GM23338 (cell line): Measurements from ENCODE around the gene ATF3. TPM values are rescaled to one million over a fixed set of nuclear protein-coding genes. Genes with fewer than 3 reads are reported as not detected.

Experiments
- ATAC-seq: fragments of 200-7000 bp; cut with Tn5 transposase; 3 replicates; pipeline ENCODE4 v1.9.1; 2020
- DNase-seq: peaks from one replicate; pipeline ENCODE4 v3.0.0-alpha.2; 2015; ENCODE audit warnings: low spot score
- H2AFZ ChIP-seq: fragments of 200-600 bp; sonication (generic); 2 replicates; pipeline ENCODE4 v1.8.0; 2016; ENCODE audit warnings: antibody characterized with exemption, mild to moderate bottlenecking, moderate library complexity
- H3F3A ChIP-seq: fragments of 200-600 bp; sonication (generic); replicated peaks from 2 replicates; pipeline ENCODE4 v1.8.0; 2017; ENCODE audit warnings: antibody characterized with exemption, mixed run types, low read depth
- H3K27ac ChIP-seq: fragments of 200-600 bp; sonication (generic); 2 replicates; pipeline ENCODE4 v1.6.1; 2016; ENCODE audit warnings: low read depth
- H3K27me3 ChIP-seq: fragments of 200-600 bp; sonication (generic); 2 replicates; pipeline ENCODE4 v1.8.0; 2016; ENCODE audit warnings: mild to moderate bottlenecking, mixed run types, moderate library complexity; ENCODE audit not compliant: insufficient read depth
- H3K36me3 ChIP-seq: fragments of 200-600 bp; sonication (generic); 2 replicates; pipeline ENCODE4 v1.8.0; 2016; ENCODE audit warnings: mild to moderate bottlenecking; ENCODE audit not compliant: insufficient read depth
- H3K4me1 ChIP-seq: fragments of 200-600 bp; sonication (generic); 2 replicates; pipeline ENCODE4 v1.8.0; 2016; ENCODE audit warnings: mild to moderate bottlenecking, moderate library complexity; ENCODE audit not compliant: insufficient read depth
- H3K4me2 ChIP-seq: fragments of 200-600 bp; sonication (generic); 2 replicates; pipeline ENCODE4 v1.7.1; 2017; ENCODE audit warnings: mixed run types
- H3K4me3 ChIP-seq: fragments of 200-600 bp; sonication (generic); 2 replicates; pipeline ENCODE4 v1.6.1; 2016; ENCODE audit warnings: mixed run types
- H3K79me2 ChIP-seq: fragments of 200-600 bp; sonication (generic); replicated peaks from 2 replicates; pipeline ENCODE4 v1.8.0; 2017; ENCODE audit warnings: mild to moderate bottlenecking; ENCODE audit not compliant: insufficient read depth
- H3K9me2 ChIP-seq: fragments of 200-600 bp; sonication (generic); 2 replicates; pipeline ENCODE4 v1.8.0; 2017; ENCODE audit not compliant: insufficient read depth
- H4K20me1 ChIP-seq: fragments of 200-600 bp; sonication (generic); replicated peaks from 2 replicates; pipeline ENCODE4 v1.8.0; 2017; ENCODE audit warnings: mild to moderate bottlenecking; ENCODE audit not compliant: insufficient read depth
- H3K27ac Mint-ChIP-seq: 2 replicates; pipeline ENCODE4 v1.8.0; 2020; ENCODE audit warnings: inconsistent platforms, mild to moderate bottlenecking, moderate library complexity, mixed read lengths
- H3K27me3 Mint-ChIP-seq: 3 replicates; pipeline ENCODE4 v1.8.0; 2022; ENCODE audit warnings: low read depth, mild to moderate bottlenecking, moderate library complexity, mixed read lengths, inconsistent platforms; ENCODE audit not compliant: insufficient read depth, poor library complexity
- H3K36me3 Mint-ChIP-seq: 3 replicates; pipeline ENCODE4 v1.8.0; 2021; ENCODE audit warnings: low read depth, mild to moderate bottlenecking, inconsistent platforms, moderate library complexity, mixed read lengths
- H3K4me1 Mint-ChIP-seq: 3 replicates; pipeline ENCODE4 v1.8.0; 2020; ENCODE audit warnings: mild to moderate bottlenecking, inconsistent platforms, mixed read lengths
- H3K4me3 Mint-ChIP-seq: 3 replicates; pipeline ENCODE4 v1.8.0; 2021; ENCODE audit warnings: moderate library complexity, mild to moderate bottlenecking, inconsistent platforms, mixed read lengths
- H3K9me3 Mint-ChIP-seq: 3 replicates; pipeline ENCODE4 v1.8.0; 2020; ENCODE audit warnings: moderate library complexity, mild to moderate bottlenecking, inconsistent platforms, mixed read lengths
- EZH2phosphoT487 ChIP-seq: fragments of 200-600 bp; sonication (generic); IDR thresholded peaks from one replicate; pipeline ENCODE4 v1.8.1; 2018; ENCODE audit warnings: antibody characterized with exemption; ENCODE audit not compliant: unreplicated experiment
- JUNB ChIP-seq: IDR thresholded peaks from one replicate; pipeline ENCODE4 v1.6.1; 2016; ENCODE audit warnings: antibody characterized with exemption; ENCODE audit not compliant: unreplicated experiment
- NANOG ChIP-seq: IDR thresholded peaks from 2 replicates; pipeline ENCODE4 v1.6.1; 2016; ENCODE audit warnings: antibody characterized with exemption, borderline replicate concordance
- POLR2AphosphoS5 ChIP-seq: IDR thresholded peaks from 2 replicates; pipeline ENCODE4 v1.6.1; 2016; ENCODE audit warnings: antibody characterized with exemption, low read depth
- ZNF331 ChIP-seq: fragments of 250-450 bp; sonication (Bioruptor Pico); IDR thresholded peaks from 2 replicates; pipeline ENCODE4 v1.5.0; 2020; ENCODE audit warnings: low read depth, mild to moderate bottlenecking, moderate library complexity
- polyA plus RNA-seq: library from polyadenylated mRNA; unstranded; fragments of >200 nt; fragmentation: Nextera tagmentation; extraction: Ambion mirVana; gene quantifications from 2 replicates; pipeline ENCODE4 v1.2.1, GENCODE V29; 2016
- total RNA-seq: library from RNA; depleted of rRNA; stranded (reverse); fragments of >200 nt; shearing (Covaris generic); gene quantifications from 2 replicates; pipeline ENCODE4 v1.2.3, GENCODE V29; 2014
- TF ChIP-seq, protein P1 (sequence below): IDR thresholded peaks from 2 replicates; pipeline ENCODE4 v1.6.1; 2016; ENCODE audit warnings: antibody characterized with exemption
- TF ChIP-seq, protein P2 (sequence below): fragments of 250-450 bp; sonication (Bioruptor Pico); IDR thresholded peaks from 2 replicates; pipeline ENCODE4 v1.5.0; 2020; ENCODE audit warnings: mild to moderate bottlenecking, moderate library complexity

The ATF3 gene
- total and polyA plus RNA-seq, 2 experiments from 2014 or later = 12.6 to 17.2 TPM

DNA sequence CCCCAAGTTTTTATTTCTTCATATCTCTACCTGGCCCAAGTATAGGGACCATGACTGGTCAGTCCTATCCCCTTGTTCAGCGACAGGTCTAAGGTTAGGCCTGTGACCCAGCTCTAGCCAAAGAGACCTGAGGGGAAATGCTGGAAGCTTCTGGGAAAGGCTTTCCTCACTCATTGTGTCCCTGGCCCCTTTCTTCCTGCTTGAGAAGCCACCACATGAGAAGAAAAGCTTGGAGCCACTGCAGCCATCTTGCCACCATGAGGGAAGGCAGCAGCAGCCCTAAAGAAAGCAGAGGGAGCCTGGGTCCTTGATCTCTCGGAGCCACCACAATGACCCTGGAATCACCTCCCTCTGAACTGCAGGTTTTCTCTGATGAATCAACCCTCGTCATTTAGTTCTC, 43.4 kb downstream of the ATF3 start:
- H3K27me3 Mint-ChIP-seq = peaks cover 2% of the 10 kb centered on the region
- no peak overlapping the region for H3K4me3 Mint-ChIP-seq
- no peaks in the 10 kb centered on the region; the same call in 2 of the 3 replicates for H3K36me3 Mint-ChIP-seq
- Histone ChIP-seq H3K9me2 (no peaks in the 10 kb centered on the region), H3K27me3 (no peaks in the 10 kb centered on the region), H3F3A (no peaks in the 10 kb centered on the region), H3K27ac (no peak overlapping the region), H2AFZ (no peak overlapping the region), H3K4me3 (no peak overlapping the region), H3K4me1 (no peaks in the 10 kb centered on the region), H3K79me2 (no peaks in the 10 kb centered on the region), H3K36me3 (no peaks in the 10 kb centered on the region), H4K20me1 (no peaks in the 10 kb centered on the region), H3K4me2 (no peak overlapping the region)
- TF ChIP-seq NANOG = no peak
- no peak for TF ChIP-seq POLR2AphosphoS5
- TF ChIP-seq, protein P1, sequence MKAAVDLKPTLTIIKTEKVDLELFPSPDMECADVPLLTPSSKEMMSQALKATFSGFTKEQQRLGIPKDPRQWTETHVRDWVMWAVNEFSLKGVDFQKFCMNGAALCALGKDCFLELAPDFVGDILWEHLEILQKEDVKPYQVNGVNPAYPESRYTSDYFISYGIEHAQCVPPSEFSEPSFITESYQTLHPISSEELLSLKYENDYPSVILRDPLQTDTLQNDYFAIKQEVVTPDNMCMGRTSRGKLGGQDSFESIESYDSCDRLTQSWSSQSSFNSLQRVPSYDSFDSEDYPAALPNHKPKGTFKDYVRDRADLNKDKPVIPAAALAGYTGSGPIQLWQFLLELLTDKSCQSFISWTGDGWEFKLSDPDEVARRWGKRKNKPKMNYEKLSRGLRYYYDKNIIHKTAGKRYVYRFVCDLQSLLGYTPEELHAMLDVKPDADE = no peak
- no peak for ATAC-seq
- no peaks in the 10 kb centered on the region for H3K9me3 Mint-ChIP-seq
- H3K4me1 Mint-ChIP-seq = no peaks in the 10 kb centered on the region
- H3K27ac Mint-ChIP-seq = no peak overlapping the region
- no peak for DNase-seq

DNA sequence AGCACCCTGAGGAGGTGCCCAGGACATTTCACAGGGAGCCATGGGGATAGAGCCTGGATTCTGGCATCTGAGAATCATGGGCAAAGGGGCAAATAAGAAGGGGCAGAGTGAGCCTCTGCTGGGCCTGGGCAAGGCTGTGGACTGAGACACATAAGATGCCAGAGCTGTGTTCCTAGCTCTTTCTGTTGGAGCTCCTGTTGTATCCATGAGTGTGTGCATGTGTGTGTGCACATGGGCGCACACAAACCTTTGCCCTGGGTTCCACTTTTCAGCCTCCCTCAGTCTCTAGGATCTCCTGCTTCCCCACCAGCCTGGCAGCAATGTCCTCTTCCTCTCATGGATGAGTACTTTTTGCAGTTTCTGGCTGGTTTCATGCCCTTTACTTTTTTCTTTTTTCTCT, 44.0 kb downstream of the ATF3 start:
- H3K9me2 ChIP-seq = 0 out of 2 replicates have a peak, but pooled peaks cover 4% of the 10 kb centered on the region
- H3K79me2 ChIP-seq = no peaks in the 10 kb centered on the region
- no peak for ATAC-seq
- H3K9me3 Mint-ChIP-seq = peaks cover 2% of the 10 kb centered on the region; the same call in 1 of the 3 replicates
- H2AFZ ChIP-seq = no peak overlapping the region
- no peak overlapping the region for H3K4me3 ChIP-seq
- no peak overlapping the region for H3K4me3 Mint-ChIP-seq
- no peak overlapping the region for H3K27ac ChIP-seq
- H3K4me1 ChIP-seq = no peaks in the 10 kb centered on the region
- TF ChIP-seq POLR2AphosphoS5 (no peak), JUNB (no peak), EZH2phosphoT487 (no peak)
- H4K20me1 ChIP-seq = no peaks in the 10 kb centered on the region
- no peaks in the 10 kb centered on the region for H3K36me3 ChIP-seq
- H3K4me2 ChIP-seq = no peak overlapping the region
- H3K27ac Mint-ChIP-seq = no peak overlapping the region
- no peaks in the 10 kb centered on the region for H3K27me3 ChIP-seq
- no peaks in the 10 kb centered on the region for H3K4me1 Mint-ChIP-seq
- H3F3A ChIP-seq = no peaks in the 10 kb centered on the region
- DNase-seq = no peak
- H3K27me3 Mint-ChIP-seq = peaks cover 2% of the 10 kb centered on the region
- H3K36me3 Mint-ChIP-seq = peaks cover 5% of the 10 kb centered on the region

DNA sequence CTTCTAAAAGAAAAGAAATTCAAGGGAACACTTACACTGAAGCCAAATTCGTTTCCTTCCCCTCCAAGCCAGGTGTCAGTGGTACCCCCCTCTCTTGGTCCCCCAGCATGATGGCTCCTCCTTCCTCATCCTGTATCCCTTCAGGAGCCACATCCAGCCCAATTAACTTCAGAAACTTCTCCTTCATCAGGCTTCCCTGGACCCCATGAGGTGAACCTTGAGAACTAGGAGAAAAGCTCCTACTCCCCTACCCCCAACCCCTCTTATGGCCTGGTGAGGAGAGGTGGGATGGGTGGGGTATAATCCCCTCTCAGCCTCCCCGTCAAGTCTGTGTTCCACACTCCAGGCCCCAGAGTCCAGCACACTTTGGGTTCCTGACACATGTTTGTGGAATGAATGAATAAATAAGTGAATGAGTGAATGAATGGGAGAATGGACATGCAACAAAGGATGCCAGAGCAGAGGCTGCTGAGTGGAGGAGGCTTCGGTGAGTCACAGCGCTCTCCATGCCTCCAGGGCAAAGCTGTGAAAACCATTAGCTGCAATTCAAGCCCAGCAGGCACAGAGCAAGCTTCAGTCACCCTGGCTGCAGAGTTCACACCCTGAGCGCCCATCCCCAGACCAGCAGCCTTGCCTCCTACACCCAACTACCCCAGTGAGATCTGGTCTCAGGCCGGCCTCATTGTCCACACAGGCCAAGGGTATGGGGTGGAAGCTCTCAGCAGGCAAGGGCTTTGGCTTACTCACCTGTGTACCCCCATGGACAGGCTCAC, 47.3 kb downstream of the ATF3 start:
- Histone ChIP-seq H3K36me3 (no peaks in the 10 kb centered on the region), H3K4me3 (no peak overlapping the region), H3K4me1 (0 out of 2 replicates have a peak, but pooled peaks cover 8% of the 10 kb centered on the region), H3K9me2 (0 out of 2 replicates have a peak, but pooled peaks cover 4% of the 10 kb centered on the region), H3F3A (no peaks in the 10 kb centered on the region), H3K27me3 (no peaks in the 10 kb centered on the region), H2AFZ (no peak overlapping the region), H4K20me1 (no peaks in the 10 kb centered on the region), H3K4me2 (no peak overlapping the region), H3K27ac (no peak overlapping the region), H3K79me2 (no peaks in the 10 kb centered on the region)
- ATAC-seq = no peak
- peaks cover 2% of the 10 kb centered on the region for H3K27me3 Mint-ChIP-seq
- H3K27ac Mint-ChIP-seq = no peak overlapping the region
- TF ChIP-seq, protein P2, sequence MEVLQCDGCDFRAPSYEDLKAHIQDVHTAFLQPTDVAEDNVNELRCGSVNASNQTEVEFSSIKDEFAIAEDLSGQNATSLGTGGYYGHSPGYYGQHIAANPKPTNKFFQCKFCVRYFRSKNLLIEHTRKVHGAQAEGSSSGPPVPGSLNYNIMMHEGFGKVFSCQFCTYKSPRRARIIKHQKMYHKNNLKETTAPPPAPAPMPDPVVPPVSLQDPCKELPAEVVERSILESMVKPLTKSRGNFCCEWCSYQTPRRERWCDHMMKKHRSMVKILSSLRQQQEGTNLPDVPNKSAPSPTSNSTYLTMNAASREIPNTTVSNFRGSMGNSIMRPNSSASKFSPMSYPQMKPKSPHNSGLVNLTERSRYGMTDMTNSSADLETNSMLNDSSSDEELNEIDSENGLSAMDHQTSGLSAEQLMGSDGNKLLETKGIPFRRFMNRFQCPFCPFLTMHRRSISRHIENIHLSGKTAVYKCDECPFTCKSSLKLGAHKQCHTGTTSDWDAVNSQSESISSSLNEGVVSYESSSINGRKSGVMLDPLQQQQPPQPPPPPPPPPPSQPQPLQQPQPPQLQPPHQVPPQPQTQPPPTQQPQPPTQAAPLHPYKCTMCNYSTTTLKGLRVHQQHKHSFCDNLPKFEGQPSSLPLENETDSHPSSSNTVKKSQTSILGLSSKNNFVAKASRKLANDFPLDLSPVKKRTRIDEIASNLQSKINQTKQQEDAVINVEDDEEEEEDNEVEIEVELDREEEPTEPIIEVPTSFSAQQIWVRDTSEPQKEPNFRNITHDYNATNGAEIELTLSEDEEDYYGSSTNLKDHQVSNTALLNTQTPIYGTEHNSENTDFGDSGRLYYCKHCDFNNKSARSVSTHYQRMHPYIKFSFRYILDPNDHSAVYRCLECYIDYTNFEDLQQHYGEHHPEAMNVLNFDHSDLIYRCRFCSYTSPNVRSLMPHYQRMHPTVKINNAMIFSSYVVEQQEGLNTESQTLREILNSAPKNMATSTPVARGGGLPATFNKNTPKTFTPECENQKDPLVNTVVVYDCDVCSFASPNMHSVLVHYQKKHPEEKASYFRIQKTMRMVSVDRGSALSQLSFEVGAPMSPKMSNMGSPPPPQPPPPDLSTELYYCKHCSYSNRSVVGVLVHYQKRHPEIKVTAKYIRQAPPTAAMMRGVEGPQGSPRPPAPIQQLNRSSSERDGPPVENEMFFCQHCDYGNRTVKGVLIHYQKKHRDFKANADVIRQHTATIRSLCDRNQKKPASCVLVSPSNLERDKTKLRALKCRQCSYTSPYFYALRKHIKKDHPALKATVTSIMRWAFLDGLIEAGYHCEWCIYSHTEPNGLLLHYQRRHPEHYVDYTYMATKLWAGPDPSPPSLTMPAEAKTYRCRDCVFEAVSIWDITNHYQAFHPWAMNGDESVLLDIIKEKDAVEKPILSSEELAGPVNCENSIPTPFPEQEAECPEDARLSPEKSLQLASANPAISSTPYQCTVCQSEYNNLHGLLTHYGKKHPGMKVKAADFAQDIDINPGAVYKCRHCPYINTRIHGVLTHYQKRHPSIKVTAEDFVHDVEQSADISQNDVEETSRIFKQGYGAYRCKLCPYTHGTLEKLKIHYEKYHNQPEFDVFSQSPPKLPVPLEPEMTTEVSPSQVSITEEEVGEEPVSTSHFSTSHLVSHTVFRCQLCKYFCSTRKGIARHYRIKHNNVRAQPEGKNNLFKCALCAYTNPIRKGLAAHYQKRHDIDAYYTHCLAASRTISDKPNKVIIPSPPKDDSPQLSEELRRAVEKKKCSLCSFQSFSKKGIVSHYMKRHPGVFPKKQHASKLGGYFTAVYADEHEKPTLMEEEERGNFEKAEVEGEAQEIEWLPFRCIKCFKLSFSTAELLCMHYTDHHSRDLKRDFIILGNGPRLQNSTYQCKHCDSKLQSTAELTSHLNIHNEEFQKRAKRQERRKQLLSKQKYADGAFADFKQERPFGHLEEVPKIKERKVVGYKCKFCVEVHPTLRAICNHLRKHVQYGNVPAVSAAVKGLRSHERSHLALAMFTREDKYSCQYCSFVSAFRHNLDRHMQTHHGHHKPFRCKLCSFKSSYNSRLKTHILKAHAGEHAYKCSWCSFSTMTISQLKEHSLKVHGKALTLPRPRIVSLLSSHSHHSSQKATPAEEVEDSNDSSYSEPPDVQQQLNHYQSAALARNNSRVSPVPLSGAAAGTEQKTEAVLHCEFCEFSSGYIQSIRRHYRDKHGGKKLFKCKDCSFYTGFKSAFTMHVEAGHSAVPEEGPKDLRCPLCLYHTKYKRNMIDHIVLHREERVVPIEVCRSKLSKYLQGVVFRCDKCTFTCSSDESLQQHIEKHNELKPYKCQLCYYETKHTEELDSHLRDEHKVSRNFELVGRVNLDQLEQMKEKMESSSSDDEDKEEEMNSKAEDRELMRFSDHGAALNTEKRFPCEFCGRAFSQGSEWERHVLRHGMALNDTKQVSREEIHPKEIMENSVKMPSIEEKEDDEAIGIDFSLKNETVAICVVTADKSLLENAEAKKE (CRISPR knock-in tag) = no peak
- TF ChIP-seq, protein P1 = no peak
- TF ChIP-seq ZNF331 = no peak
- H3K4me3 Mint-ChIP-seq = no peak overlapping the region
- H3K9me3 Mint-ChIP-seq = peaks cover 15% of the 10 kb centered on the region; the same call in 2 of the 3 replicates
- DNase-seq = no peak
- peaks cover 4% of the 10 kb centered on the region for H3K4me1 Mint-ChIP-seq
- H3K36me3 Mint-ChIP-seq = peaks cover 13% of the 10 kb centered on the region
